Progenitor cell of endocrine pancreas (in vitro differentiated cells): ENCODE measurements around the gene BLTP1. TPM values are rescaled to one million over a fixed set of nuclear protein-coding genes. Genes with fewer than 3 reads are reported as not detected.
A peak's percentile ranks its signal among the peaks of the same experiment; 100 is the strongest.

ENCODE experiments used
- DNase-seq: peaks from one replicate; pipeline ENCODE4 v3.0.0; 2021; ENCODE audit warnings: low spot score; ENCODE audit not compliant: unreplicated experiment
- H3K27ac Mint-ChIP-seq: 2 replicates; pipeline ENCODE4 v1.8.0; 2021; ENCODE audit warnings: mild to moderate bottlenecking, moderate library complexity, mixed read lengths
- H3K27me3 Mint-ChIP-seq: 2 replicates; pipeline ENCODE4 v1.8.0; 2021; ENCODE audit warnings: mixed read lengths
- H3K36me3 Mint-ChIP-seq: 2 replicates; pipeline ENCODE4 v1.8.0; 2022; ENCODE audit warnings: mixed read lengths; ENCODE audit not compliant: insufficient read depth
- H3K4me1 Mint-ChIP-seq: 2 replicates; pipeline ENCODE4 v1.8.0; 2021; ENCODE audit warnings: low read depth, mixed read lengths
- H3K4me3 Mint-ChIP-seq: 2 replicates; pipeline ENCODE4 v1.8.0; 2021; ENCODE audit warnings: low read depth, mild to moderate bottlenecking, moderate library complexity, mixed read lengths
- H3K9me3 Mint-ChIP-seq: 2 replicates; pipeline ENCODE4 v1.8.0; 2021; ENCODE audit warnings: low read depth, mixed read lengths
- total RNA-seq: library from RNA; stranded (reverse); gene quantifications from 2 replicates; pipeline ENCODE4 v1.2.1, GENCODE V29; 2021
- TF ChIP-seq, protein P1 (sequence below): fragments of 200-600 bp; sonication (generic); IDR thresholded peaks from one replicate; pipeline ENCODE4 v1.5.0; 2021; ENCODE audit warnings: antibody characterized with exemption, mild to moderate bottlenecking; ENCODE audit not compliant: unreplicated experiment

The BLTP1 gene
- total RNA-seq, 1 donor from 2014 or later: 62.7 TPM

DNA sequence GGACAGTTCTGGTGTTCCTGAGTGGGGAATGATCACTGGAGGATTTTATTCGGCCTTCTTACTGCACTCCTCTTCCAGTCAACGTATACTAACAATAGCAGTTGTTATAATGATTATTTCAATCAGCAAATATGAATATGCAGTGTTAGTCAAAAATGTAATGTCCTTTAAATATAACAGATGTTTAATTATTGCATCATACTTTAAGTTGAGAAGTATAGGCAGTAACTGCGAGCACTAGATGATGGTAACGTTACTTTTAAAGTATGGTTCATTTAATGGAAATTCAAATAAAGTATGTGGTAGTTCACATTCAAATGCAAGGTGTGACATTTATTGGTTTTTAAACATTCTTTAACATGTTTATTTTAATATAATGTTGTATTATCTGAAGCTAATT is 5.5 kb upstream of the BLTP1 start:
- Mint-ChIP-seq H3K4me1 (peaks cover 1% of the 10 kb centered on the region), H3K27ac (no peak overlapping the region), H3K27me3 (peaks cover 7% of the 10 kb centered on the region), H3K9me3 (no peaks in the 10 kb centered on the region), H3K36me3 (no peaks in the 10 kb centered on the region), H3K4me3 (no peak overlapping the region)
- TF ChIP-seq, protein P1, sequence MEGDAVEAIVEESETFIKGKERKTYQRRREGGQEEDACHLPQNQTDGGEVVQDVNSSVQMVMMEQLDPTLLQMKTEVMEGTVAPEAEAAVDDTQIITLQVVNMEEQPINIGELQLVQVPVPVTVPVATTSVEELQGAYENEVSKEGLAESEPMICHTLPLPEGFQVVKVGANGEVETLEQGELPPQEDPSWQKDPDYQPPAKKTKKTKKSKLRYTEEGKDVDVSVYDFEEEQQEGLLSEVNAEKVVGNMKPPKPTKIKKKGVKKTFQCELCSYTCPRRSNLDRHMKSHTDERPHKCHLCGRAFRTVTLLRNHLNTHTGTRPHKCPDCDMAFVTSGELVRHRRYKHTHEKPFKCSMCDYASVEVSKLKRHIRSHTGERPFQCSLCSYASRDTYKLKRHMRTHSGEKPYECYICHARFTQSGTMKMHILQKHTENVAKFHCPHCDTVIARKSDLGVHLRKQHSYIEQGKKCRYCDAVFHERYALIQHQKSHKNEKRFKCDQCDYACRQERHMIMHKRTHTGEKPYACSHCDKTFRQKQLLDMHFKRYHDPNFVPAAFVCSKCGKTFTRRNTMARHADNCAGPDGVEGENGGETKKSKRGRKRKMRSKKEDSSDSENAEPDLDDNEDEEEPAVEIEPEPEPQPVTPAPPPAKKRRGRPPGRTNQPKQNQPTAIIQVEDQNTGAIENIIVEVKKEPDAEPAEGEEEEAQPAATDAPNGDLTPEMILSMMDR: no peak
- no peak for DNase-seq

DNA sequence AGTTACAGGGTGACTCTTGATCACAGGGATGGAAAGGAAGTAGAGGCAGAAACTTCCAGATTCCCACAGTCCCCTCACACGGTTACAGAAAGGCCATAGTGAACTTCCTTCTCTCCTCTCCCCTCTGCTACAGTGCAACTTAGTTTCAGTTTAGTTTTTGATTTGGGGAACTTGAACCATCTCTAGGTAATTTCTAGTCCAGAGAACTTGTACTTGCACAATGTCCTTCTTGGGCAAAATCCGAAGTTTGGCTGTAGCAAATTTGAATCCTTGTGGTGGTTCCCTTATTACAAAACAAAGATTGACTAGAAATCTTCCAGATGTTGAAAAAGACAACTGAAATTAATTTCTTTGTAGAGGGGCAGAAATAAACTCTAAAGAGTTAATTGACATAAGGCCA is 1.2 kb upstream of the BLTP1 start:
- H3K4me1 Mint-ChIP-seq: peaks cover 6% of the 10 kb centered on the region
- TF ChIP-seq, protein P1: no peak
- no peaks in the 10 kb centered on the region for H3K9me3 Mint-ChIP-seq
- H3K36me3 Mint-ChIP-seq: peaks cover 5% of the 10 kb centered on the region
- H3K27ac Mint-ChIP-seq: no peak overlapping the region
- no peak for DNase-seq
- H3K4me3 Mint-ChIP-seq: no peak overlapping the region
- H3K27me3 Mint-ChIP-seq: peaks cover 5% of the 10 kb centered on the region

DNA sequence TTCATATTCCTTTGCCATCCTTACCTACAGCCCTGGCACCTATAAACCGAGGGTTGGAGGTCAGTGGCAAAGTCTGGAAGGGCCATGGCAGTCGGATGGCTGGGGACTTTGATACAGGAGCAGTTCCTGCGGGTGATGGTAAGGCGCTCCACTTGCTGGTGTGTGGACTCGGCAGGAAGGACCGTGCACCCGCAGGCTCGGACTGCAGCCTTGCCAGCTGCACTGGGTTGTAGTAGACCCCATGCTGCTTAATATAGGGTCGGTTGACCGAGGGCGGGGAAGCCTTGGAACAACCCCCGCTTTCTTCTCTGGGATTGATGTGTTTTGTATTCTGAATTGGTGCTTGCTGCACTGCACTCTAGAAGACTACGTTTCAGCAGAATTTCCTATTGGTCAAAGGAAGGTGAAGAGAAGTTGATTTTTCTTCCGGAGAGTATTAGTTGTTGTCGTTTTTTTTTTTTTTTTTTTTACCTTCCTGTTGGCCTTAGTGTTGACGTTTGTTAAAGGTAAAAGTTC is 638 bp downstream of the BLTP1 start:
- H3K27me3 Mint-ChIP-seq: peaks cover 5% of the 10 kb centered on the region
- peak overlapping the region; percentile 90 for H3K4me3 Mint-ChIP-seq
- peak overlapping the region; percentile 94 for H3K27ac Mint-ChIP-seq
- TF ChIP-seq, protein P1: no peak
- H3K9me3 Mint-ChIP-seq: peaks cover 12% of the 10 kb centered on the region
- peaks cover 6% of the 10 kb centered on the region for H3K4me1 Mint-ChIP-seq
- H3K36me3 Mint-ChIP-seq: peaks cover 19% of the 10 kb centered on the region
- peak; percentile 17 for DNase-seq

DNA sequence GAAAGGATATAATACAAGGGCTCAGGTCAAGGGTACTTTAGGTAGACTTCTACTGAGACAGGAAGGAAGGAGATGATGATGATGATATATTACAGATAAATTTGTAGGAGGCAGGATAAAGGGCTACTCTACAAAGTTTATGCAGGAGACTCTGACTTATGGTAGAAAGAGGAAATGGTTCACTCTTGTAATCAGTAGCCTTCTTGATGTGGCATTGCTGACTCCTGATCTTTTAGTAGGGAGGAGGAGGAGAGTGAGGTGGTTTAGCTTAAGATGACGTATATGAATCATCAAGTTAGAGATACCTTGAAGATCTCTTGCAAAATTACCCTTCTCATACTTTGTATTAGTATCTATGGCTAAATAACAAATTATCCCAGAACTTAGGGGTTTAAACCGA is 4.7 kb downstream of the BLTP1 start:
- Mint-ChIP-seq H3K27ac (no peak overlapping the region), H3K4me1 (peaks cover 17% of the 10 kb centered on the region), H3K9me3 (peaks cover 12% of the 10 kb centered on the region), H3K4me3 (no peak overlapping the region), H3K27me3 (no peaks in the 10 kb centered on the region), H3K36me3 (peaks cover 25% of the 10 kb centered on the region)
- TF ChIP-seq, protein P1: no peak
- no peak for DNase-seq

DNA sequence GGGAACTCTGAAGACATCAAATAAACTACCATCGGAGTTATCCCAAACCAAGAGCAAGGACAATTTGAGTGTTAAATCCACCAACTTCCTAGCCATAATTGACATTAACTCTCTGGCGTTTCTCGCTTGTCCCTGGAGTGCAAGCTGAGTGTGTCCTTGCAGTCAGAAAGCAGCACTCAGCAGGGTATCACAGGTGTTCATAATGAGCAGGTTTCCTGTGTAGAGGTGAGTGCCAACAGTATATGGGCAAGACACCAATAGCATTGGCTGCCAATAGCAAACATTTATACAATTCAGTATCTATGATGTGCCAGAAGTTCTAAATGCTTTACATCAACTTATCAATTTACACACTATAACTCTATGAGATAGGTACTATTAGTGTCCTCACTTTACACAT is 11.2 kb downstream of the BLTP1 start:
- H3K9me3 Mint-ChIP-seq: no peaks in the 10 kb centered on the region
- no peak overlapping the region for H3K4me3 Mint-ChIP-seq
- TF ChIP-seq, protein P1: no peak
- peaks cover 13% of the 10 kb centered on the region for H3K4me1 Mint-ChIP-seq
- peaks cover 5% of the 10 kb centered on the region for H3K36me3 Mint-ChIP-seq
- no peak overlapping the region for H3K27ac Mint-ChIP-seq
- H3K27me3 Mint-ChIP-seq: no peaks in the 10 kb centered on the region
- no peak for DNase-seq
